HG03571 (cell line): ENCODE measurements around the gene LCE2B.
"Not testable (repeated sequence)": the region's sequence is repeated elsewhere in the genome, so short reads cannot be mapped to it uniquely, and the experiment has no call there.

Experiments used
- ATAC-seq: cut with Tn5 transposase; IDR thresholded peaks from one replicate; pipeline ENCODE4 v1.9.1; 2021; ENCODE audit not compliant: unreplicated experiment

LCE2B gene, protein sequence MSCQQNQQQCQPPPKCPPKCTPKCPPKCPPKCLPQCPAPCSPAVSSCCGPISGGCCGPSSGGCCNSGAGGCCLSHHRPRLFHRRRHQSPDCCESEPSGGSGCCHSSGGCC

GRCh38 chr1:152685823-152686222 lies at the start of gene LCE2B:
LCE2B (plus strand) TSS chr1:152686123; CDS start chr1:152686844, 721 bp downstream.
- ATAC-seq, result not testable (repeated sequence)

- no peak for ATAC-seq
Measured at GRCh38 chr1:152640351-152640750, 45.6 kb upstream of the LCE2B start.

GRCh38 chr1:152643945-152644344 lies 42.0 kb upstream of the LCE2B start:
- no peak for ATAC-seq

DNA sequence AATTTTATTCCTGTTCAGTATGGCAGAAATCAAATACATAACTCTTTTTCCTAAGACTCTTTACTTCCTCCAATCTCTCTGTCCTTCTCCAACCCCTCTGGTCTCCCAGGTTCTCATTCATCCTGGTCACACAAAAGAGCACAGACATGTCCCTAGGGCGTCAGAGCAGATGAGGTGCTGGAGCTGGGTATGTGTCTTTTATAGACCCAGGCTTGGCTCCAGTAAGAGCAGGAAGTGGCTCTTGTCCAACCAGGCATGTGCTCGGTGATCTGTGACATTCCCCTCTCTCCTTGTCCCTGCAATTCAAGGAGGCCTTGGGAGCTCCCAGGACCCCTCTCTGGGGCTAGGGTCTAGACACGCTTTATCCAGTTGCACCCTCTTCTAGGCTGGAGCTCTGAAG lies 40.8 kb upstream of the LCE2B start:
- no peak for ATAC-seq

DNA sequence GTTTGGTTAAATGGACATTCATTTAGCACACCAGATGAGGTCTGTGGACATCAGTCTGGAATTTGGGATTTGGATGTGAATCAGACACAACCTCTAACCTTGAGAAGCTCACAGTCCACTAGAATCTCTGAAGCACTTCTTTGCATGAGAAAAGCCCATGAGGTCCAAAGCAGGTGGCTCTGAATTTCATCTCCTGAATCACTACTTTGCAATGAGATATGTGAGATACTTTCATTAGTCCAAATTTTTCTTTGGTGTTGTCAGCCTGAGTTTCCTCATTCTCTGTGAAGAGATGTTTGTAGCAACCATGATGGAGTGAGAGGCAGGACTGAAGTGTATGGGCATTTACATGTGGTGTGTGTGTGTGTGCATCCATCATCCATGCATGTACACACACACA lies 39.3 kb upstream of the LCE2B start:
- ATAC-seq, result no peak

DNA sequence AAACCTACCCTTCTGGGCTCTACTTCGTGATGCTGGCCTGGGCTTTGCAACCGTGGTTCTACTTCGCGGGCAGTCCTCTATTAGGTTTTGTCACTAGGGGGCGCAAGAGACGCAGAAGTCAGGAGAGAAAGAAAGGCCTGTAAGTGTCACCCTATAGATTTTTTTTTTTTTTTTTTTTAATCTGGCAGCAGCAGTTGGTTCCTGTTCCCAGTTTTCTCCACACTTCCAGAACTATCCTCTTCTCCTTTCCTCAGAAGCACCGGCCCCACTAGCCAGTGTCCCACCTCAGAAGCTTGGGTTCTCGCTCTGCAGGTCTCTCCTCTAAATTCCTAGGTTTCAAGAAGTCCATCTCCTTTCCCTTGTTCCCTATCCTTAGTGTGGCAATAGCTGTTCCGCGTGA lies 31.8 kb upstream of the LCE2B start:
- ATAC-seq, result no peak

DNA sequence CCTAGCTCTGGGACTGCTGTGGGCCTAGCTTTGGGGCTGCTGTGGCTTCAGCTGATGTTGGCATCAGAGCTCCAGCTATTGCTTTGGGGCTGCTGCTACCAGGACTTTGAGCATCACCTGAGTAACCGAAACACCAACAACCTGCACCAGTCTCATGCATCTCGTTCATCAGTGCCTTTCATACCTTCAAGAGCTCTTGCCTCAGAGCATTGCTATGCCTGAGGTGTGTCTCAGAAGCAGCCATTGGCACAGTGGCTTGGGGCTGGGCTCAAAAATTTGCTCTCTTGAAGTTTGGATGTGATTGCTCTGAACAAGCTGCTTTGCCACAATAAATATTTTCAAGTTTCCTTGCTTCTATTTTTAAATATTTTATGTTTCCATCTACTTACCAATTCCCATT lies 29.5 kb upstream of the LCE2B start:
- no peak for ATAC-seq

- no peak for ATAC-seq
Measured at GRCh38 chr1:152657677-152658076, 28.2 kb upstream of the LCE2B start.

DNA sequence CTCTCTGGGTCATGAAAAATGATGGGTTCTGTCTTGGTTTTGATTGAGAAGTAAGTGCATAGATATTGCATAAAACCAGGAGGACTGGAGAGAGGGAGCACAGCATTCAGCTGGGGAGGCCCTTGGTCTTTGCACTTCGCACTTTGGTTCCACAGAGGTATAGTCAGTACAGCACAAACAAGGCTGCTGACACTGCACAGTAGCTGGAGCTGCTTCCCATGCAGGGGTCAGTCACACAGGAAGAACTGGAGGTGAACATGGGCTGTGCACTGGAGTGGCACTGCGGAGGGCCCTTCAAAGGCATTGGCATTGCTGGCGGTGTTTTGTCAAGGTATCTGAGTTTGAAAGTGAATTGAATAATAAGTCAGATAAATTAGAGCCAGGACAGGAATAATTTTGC lies 27.3 kb upstream of the LCE2B start:
- no peak for ATAC-seq

DNA sequence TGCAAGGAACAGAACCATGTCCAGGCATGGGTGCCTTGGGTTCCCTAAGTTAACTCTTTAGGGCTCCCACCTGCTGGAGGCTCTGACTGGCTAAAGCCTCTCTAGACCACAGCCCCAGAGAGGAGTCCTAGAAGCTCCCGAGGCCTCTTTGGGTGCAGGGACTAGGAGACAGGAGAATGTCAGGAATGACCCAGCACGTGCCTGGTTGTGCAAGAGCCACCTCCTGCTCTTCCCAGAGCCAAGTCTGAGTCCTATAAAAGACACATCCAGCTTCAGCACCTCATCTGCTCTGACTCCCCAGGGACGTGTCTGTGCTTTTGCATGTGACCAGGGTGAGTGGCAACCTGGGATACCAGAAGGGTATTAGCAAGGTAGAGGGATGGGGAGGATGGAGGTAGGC lies 22.8 kb upstream of the LCE2B start, which contains the start of gene LCE2D:
LCE2D (plus strand) TSS at position 283 of the 400 bp plus-strand sequence. CDS start 726 bp downstream, outside the sequence.
- ATAC-seq, result no peak

DNA sequence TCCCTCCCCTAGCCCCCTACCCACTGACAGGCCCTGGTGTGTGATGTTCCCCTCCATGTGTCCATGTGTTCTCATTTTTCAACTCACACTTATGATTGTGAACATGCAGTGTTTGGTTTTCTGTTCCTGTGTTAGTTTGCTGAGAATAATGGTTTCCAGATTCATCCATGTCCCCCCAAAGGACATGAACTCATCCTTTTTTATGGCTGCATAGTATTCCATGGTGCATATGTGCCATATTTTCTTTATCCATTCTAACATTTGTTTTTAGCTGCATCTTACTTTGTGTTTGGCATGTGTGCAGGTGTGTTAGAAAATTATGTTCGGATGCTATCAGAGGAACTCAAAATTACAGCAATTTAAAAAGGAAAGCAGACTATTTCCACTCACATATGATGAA lies 19.8 kb upstream of the LCE2B start:
- not testable (repeated sequence) for ATAC-seq

GRCh38 chr1:152667648-152668047 lies 18.3 kb upstream of the LCE2B start:
- ATAC-seq, result no peak

- ATAC-seq, result no peak
Measured at GRCh38 chr1:152673016-152673415, 12.9 kb upstream of the LCE2B start.

- ATAC-seq, result not testable (repeated sequence)
Measured at GRCh38 chr1:152674983-152675382, 10.9 kb upstream of the LCE2B start, which contains the start of gene LCE2C. LCE2C (plus strand) TSS chr1:152675279; CDS start chr1:152676016, 737 bp downstream.

GRCh38 chr1:152679459-152679858 lies 6.5 kb upstream of the LCE2B start:
- no peak for ATAC-seq

DNA sequence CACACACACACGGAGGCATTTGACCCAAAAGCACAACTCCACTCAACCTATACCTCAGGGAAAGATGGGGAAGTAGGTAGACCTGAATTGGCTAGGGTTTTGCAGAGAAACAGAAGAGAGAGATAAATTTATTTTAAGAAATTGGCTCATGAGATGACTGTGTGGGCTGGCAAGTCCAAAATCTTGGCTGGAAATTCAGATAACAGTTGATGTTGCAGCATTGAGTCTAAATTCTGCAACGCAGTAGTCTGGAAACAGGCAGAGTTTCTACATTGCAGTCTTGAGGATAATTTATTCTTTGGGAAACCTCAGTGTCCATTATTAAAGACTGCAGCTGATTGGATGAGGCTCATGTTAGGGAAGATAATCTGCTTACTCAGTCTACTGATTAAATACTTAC lies 4.3 kb upstream of the LCE2B start:
- no peak for ATAC-seq

- ATAC-seq, result no peak
Measured at GRCh38 chr1:152683846-152684245, 2.1 kb upstream of the LCE2B start.

- no peak for ATAC-seq
Measured at GRCh38 chr1:152697701-152698600, 12.0 kb downstream of the LCE2B start, which contains the start of gene LCE2A. LCE2A (plus strand) TSS chr1:152698345; CDS start chr1:152698902, 557 bp downstream.

DNA sequence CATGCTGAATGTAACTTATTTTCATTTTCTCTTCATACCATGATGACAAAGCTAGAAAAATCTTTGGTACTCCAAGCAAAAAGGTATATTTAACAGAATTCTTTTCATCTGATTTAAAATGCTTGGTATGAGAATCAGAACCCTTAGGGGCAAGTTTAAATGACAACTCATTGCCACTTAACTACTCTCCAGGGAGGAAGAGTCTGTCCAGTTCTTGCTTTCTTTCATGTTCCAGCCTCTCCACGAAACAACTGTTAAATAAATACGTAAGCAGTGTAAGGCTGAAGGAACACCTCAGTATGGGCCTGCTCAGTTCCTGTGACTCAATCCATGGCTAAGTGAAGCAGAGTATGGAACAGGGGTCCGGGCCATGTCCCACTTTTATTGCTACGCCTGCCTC lies 13.8 kb downstream of the LCE2B start:
- no peak for ATAC-seq

- no peak for ATAC-seq
Measured at GRCh38 chr1:152707860-152708259, 21.9 kb downstream of the LCE2B start, which contains the start of gene LCE4A. LCE4A (plus strand) TSS chr1:152708160; CDS start chr1:152709076, 916 bp downstream.

GRCh38 chr1:152718238-152718637 lies 32.3 kb downstream of the LCE2B start:
- ATAC-seq, result no peak

DNA sequence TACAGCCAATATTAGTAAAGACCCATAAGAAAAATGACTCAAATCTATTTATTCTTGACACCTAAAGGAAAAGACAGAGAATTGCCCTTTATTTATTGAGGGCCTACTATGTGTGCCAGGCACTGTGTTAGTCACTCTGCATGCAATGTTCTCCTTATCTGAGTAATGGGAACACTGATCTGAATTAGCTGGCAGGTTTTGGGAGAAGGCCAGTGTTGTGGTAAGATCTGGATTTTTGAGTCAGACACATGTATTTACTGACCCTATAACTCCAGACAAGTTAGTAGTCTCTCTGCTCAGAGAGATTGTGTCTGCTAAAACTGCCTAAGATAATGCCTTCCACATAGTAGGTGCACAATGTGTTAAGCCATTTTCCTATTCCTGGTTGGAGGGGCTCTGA lies 39.3 kb downstream of the LCE2B start:
- no peak for ATAC-seq
